Germinal center (tissue), 1 donor: ENCODE measurements around the gene SLC25A17.
A peak's percentile ranks its signal among the peaks of the same experiment; 100 is the strongest.
"Not testable (repeated sequence)": the region's sequence is repeated elsewhere in the genome, so short reads cannot be mapped to it uniquely, and the experiment has no call there.

ENCODE experiments used
- DNase-seq: peaks from one replicate; pipeline ENCODE4 v3.0.0; 2012; ENCODE audit warnings: mixed read lengths, low spot score

SLC25A17 gene

DNA sequence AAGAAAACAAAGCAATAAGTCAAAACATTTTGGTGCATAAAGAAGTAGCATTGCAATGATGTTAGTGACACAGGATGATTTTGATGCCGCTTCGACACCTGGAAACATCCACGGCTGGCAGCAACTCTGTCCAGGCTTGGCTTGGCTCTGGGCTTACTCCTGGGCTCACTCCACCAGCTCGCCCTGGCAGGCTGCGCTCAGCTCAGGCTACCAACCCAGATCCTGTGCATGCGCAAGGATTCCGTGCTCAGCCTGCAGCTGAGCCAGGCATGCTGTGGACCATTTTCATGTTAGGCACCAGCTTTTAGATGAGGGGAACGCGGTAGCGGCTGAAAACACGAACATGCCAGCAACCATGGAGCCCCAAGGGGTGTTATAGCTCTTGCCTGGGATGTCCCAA, 66.0 kb downstream of the SLC25A17 start:
- no peak for DNase-seq

DNA sequence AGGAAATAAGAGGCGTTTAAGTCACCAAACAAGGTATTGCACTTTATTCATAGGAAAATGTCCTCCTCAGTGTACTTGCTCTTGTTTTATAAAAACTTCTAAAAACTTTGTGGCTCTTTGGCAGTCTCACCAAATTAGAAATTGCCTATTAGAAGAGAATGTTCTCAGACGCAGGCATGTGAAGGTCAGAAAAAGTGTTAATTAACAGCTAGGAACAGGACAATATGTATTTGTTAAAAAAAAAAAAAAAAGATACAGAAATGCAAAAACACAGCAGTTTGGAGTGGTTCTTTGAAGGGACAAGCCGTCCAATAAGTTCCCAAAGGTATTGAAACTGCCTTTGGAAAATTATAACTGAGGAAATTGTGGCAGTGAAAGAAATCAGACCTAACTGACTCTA, 67.9 kb downstream of the SLC25A17 start:
- no peak for DNase-seq

DNA sequence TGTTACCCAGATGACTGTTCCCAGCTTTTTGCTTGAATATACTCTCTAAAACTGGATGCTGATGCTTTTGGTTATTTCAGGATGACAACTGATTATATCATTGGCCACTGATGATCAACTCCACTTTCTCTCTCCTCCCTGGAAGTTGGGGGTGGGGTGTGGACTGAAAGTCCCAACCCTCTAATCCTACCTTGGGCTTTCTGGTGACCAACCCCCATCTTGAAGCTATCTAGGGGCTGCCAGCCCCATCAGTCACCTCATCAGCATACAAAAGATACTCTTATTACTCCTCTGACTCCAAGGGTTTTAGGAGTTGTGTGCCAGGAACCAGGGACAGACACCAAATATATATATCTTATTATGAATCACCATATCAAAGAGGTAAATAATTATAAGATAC, 69.3 kb downstream of the SLC25A17 start:
- DNase-seq = no peak

DNA sequence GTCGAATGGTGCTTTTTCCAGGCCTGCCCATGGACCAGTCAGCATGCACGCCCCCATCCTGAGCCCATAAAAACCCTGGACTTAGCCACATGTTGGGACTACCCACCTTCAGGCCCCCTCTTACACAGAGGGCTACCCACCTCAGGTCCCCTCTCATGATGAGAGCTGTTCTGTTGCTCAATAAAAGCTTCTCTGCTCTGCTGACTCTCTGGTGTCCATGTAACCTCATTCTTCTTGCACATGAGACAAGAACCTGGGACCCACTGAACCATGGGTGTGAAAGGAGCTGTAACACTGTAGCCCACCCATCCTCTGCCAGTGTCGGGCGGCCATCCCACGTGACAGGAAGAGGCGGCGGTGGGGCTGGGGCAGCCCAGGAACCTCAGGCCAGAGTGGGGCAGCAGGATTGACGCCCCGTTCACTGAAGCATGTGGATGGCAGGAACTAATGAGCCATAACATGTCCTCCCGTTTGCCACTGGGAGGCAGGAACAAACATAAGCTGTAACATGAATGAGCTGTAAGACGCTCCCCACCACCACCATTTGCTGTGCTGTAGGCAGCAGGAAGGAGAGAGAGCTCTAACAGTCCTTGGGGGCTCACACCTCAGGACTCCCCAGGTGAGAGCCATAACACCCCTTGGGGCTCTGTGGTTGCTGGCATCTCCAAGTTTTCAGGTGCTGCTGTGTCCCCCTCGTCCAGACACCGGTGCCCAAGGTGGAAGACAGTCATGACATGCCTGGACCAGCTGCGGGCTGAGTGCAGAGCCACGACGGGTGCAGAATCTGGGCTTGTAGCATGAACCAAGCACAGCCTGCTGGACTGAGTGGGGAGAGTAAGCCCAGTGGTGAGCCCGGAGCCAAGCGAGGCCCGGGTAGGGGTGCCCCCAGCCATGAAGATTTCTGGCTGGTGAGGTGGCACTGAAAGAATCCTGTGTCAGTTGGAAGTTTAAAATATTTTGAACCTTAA, 70.5 kb downstream of the SLC25A17 start:
- DNase-seq = no peak

DNA sequence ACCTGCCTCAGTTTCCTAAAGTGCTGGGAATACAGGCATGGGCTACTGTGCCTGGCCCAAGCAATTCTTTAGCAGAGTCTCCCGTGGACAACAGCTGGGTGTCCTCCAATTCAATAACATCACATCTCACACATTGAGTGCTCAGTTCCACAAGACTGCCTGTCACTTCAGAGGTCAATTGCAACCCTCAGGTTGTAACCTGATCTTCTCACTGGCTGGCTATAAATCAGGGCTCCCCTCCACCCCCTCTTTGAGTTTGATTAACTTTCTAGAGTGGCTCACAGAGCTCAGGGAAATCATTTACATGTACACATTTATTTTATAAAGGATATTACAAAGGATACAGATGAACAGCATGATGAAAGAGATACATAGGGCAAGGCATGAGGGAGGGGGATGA, 71.8 kb downstream of the SLC25A17 start:
- DNase-seq = no peak

DNA sequence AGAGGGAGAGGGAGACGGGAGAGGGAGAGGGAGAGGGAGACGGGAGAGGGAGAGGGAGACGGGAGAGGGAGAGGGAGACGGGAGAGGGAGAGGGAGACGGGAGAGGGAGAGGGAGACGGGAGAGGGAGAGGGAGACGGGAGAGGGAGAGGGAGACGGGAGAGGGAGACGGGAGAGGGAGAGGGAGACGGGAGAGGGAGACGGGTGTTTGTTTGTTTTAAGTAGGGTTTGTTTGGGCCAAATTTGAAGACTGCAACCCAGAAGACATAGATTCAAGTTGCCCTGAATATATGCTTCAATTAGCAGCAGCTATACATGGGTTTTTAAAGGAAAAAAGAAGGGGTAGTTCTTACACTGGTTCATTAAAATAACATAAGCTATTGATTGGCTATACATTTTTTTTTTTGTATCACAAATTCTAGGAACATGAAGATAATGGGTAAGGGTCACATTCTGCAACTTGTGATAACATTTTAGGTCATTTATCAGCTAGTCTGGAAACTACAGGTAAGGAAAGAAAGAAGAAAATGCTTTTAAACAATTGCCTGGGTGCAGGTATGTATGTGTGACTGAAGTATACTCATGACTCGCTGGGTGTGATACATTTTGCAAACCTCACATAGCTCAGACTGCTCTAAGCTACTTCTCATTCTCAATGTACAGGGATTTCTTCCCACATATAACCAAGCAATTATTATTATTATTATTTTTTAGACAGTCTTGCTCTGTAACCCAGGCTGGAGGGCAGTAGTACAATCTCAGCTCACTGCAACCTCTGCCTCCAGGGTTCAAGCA, 72.5 kb downstream of the SLC25A17 start:
- DNase-seq = no peak

DNA sequence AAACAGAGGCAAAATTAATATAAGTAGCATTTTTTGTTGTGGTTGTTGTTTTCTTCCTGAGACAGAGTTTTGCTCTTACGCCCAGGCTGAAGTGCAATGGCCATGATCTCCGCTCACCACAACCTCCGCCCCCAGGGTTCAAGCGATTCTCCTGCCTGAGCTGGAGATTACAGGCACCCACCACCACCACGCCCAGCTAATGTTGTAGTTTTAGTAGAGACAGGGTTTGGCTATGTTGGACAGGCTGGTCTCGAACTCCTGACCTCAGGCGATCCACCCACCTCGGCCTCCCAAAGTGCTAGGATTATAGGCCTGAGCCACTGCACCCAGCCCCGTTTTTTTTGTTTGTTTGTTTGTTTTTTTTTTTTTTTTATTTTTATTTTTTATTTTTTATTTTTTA, 75.4 kb downstream of the SLC25A17 start:
- no peak for DNase-seq

DNA sequence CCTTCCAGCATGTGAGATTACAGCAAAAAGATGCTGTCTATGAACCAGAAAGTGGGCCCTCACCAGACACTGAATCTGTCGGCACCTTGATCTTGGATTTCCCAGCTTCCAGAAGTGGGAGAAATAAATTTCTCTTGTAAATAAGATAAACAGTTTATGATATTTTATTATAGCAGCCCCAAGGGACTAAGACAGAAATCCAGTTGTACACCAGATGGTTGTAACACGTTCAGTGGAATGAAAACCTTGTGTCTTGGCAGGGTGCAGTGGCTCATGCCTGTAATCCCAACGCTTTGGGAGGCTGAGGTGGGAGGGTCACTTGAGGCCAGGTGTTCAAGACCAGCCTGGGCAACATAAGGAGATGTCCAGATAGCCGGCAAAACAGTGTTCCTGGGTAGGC, 78.0 kb downstream of the SLC25A17 start:
- no peak for DNase-seq

DNA sequence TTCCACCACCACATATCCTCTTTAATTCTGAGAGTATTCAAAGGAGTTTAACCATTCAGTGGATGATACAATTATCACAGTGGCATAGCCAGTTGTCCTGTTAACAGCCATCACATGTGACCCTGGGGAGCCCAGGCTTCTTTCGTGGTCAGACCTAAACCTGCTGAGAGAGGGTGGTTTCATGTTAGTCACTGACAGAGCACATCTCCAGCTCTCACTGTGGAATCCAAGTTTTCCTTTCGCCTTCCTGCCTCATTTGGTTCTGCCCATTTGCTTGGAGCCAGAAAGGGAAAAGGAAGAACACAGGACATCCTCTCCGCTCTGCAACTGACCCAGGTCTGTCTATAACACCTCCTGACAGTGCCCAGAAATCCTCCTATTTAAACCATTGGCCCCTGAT, 79.4 kb downstream of the SLC25A17 start:
- DNase-seq = no peak

DNA sequence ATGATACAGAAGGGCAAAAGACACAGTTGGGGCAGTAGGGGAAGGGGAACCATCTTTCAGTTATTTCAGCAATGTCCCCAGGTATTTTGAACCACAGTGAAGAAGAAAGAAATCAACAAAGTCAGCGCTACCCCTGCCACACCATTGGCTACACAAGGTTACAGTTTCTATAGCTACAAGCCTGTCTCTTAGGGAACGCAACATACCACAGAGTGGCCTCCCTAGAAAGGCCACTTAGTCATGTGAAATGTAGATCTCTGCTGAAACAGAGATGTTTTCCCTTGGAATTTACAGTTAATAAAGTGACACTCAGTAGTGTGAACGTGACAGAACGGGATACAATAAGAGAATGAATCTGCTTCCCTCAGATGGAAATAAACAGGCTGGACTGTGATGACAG, 85.2 kb downstream of the SLC25A17 start:
- no peak for DNase-seq

DNA sequence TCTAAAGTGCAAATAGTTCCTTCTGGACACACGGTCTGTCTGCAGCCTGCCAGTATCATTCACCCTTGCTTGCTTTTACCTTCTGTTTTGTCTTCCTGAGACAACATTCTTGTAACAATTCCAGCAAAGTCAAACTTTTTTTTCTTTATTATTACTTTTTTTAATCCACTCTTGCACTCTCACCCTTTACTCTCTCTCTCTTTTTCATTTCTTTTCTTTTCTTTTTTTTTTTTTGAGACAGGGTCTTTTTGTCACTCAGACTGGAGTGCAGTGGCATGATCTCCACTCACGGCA, 86.2 kb downstream of the SLC25A17 start:
- DNase-seq = no peak

DNA sequence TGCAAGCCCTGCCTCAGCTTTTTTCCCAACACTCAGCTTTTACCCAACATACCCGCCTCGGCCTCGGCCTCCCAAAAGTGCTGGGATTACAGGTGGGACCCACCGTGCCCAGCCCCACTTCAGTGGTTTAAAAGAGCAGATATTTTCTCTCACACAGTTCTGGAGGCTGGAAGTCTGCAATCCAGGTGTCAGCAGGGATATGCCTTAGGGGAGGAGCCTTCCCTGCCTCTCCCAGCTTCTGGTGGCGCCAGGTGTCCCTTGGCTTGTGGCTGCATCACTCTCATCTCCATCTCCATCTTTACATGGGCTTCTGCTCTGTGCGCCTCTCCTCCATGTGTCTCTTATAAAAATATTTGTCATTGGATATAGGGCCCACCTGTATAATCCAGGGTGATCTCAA, 89.9 kb downstream of the SLC25A17 start:
- DNase-seq = no peak

DNA sequence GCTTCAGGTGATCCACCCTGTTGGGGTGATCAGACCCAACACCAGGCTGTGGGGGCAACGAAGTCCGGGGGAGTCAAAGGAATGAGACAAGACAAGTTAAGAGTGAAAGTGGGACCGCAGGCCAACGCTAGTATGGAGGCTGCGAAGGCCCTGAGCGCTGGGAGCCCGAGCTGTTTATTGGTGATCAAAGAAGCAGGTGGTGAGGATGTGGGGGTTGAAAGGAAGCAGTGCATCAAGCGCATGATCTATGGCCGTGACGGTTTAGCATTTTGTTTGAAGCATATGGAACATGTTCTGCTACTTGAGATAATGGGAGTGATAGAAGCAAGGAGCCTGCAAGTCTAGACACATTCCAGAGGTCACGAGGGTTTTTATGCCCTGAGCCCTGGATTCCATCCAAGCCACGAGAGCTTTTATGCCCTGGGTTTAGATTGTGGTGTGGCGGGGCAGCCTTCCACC, 90.4 kb downstream of the SLC25A17 start:
- DNase-seq = no peak

DNA sequence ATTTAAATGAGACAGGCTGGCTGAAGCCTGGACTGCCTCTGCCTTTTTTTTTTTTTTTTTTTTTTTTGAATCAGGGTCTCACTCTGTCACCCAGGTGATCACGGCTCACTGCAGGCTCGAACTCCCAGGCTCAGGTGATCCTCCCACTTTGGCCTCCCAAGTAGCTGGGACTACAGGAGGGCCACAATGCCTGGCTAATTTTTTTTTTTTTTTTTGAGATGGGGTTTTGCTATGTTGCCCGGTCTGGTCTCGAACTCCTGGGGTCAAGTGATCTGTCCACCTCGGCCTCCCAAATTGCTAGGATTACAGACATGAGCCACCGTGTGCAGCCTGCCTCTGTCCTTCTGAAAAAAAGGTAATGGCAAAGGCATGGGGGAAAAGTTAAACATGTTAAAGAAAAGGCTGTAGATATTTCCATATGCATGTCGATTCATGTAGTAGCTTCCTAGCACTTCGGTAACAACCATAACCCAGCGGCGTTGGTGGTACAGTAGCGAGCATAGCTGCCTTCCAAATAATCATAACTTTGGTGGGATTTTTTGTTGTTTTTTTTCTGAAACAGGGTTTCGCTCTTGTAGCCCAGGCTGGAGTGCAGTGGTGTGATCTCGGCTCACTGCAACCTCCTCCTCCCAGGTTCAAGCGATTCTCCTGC, 91.1 kb downstream of the SLC25A17 start:
- no peak for DNase-seq

DNA sequence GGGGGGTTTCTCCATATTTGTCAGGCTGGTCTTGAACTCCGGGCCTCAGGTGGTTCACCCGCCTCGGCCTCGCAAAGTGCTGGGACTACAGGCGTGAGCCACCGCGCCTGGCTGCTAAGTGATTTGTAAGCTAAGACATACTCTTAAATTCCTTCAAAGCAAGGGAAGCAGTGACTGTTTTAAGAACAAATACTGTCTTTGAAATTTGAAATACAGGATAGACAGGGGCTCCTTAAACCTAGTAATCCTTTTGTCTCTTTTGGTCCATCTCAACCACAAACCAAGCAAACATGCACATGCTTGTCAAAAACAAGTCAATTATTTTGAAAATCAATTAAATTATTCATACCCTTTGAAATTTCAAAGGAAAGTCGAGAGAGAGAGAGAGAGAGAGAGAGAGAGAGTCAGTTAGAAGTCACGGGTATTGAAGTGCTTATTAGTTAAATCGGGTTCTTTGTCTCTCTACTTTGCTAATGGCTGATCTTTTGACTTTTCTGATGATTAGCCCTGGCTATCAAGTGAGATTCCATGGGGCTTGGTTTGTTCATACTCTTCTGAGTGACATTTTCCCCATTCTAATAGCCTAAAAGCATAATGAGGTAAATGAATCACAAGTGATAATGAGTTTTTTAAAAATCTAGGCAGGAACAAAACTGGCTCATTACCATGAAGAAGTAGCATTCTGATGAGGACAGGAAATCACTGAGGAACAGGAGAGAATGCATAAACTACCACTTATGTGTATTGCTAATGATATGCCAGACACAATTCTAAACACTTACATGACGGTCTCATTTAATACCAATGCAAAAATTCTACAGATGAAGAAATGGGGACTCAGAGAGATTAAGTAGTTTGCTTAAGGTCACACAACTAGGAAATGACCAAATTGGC, 91.8 kb downstream of the SLC25A17 start:
- no peak for DNase-seq

DNA sequence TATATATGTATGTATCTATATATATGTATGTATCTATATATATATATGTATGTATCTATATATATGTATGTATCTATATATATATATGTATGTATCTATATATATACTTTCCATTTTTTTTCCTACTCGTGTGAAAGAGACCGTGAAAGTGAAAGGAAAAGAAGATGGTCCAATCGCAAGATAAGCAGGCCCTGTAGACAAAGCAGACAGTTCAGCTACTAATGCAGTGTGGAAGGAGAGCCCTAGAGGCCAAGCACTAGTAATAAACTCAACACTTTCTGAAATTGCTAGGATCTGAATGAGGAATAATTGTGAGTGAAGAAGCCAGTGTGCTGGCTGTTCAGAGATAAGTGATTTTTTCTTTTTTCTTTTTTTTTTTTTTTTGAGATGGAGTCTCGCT, 92.6 kb downstream of the SLC25A17 start:
- peak; percentile 22 for DNase-seq

DNA sequence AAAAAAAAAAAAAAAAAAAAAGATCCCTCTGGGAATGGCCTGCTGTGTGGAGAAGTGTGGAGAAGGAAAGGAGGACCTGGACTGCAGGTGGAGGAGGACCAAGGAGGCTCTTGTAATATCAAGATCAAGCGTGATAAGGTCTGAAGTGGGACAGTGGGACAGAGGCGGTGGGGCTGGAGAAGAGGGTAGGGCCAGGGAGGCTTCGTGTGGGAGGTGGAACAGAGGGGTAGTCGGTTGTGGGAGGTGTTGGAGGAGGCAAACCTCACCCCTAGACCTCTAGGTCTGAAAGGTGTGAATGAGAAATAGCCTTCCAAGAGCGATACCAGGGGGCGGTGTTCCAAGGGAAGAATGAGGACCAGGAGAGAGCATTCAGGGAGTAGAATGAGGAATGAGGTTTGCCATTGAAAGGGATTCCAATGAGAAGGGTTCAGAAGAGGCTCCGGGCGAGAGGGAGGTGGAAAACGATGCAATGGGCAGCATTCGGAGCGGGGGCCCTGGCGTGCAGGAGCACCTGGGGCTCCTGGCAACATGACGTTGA, 95.7 kb downstream of the SLC25A17 start:
- DNase-seq = no peak

DNA sequence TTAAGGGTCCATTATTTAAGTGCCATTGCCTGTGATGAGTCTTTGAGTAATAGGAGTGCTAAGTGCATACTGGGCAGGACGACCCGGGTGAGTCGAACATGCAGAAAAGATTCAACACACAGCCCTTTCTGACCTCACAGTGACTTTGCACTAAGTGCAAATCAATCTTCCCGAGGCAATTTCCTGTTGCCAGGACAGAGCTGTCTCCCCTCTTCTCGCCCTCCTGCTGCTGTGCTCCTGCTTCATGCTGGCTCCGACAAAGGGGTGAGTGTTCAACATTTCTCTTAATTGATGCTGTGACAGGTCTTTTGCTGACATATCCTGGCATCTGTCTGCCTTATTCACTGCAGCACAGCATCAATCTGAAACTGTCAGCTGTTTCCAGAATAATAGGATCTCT, 97.9 kb downstream of the SLC25A17 start:
- no peak for DNase-seq

DNA sequence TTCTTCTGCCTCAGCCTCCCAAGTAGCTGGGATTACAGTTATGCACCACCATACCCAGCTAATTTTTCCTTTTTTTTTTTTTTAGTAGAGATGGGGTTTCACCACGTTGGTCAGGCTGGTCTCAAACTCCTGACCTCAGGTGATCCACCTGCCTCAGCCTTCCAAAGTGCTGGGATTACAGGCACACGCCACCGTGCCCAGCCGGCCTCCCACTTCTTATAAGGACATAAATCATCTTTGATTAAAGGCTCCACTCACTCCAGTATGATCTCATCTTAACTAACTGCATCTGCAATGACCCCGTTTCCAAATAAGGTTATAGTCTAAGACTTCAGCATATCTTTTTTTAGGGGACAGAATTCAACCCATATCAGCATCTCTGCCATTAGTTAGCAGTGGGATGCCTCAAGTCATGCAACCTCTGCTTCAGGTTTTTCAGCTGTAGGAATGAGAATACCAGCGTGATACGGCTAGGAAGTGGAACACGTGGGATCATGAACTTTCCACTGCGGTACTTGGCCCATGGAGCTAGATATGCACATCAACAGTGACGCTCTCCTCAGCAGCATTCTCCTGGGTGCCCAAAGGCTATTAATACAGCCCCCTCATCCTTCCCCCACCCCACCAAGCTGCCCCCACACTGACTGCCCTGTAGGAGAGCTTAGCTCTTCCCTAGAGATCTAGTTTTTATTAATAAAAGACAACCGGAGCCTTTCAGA, 98.4 kb downstream of the SLC25A17 start:
- no peak for DNase-seq

DNA sequence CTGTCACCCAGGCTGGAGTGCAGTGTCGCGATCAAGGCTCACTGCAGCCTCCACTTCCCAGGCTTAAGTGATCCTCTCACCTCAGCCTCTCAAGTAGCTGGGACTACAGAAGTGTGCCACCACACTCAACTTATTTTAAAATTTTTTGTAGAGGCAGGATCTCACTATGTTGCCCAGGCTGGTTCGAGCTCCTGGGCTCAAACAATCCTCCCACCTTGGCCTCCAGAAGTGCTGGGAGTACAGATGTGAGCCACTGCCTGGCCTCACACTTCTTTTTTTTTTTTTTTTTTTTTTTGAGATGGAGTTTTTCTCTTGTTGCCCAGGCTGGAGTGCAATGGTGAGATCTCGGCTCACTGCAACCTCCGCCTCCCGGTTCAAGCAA, 99.0 kb downstream of the SLC25A17 start:
- DNase-seq = not testable (repeated sequence)
